ENCODE results near the gene SBF2.
A peak's percentile ranks its signal among the peaks of the same experiment; 100 is the strongest.

SBF2 gene

DNA sequence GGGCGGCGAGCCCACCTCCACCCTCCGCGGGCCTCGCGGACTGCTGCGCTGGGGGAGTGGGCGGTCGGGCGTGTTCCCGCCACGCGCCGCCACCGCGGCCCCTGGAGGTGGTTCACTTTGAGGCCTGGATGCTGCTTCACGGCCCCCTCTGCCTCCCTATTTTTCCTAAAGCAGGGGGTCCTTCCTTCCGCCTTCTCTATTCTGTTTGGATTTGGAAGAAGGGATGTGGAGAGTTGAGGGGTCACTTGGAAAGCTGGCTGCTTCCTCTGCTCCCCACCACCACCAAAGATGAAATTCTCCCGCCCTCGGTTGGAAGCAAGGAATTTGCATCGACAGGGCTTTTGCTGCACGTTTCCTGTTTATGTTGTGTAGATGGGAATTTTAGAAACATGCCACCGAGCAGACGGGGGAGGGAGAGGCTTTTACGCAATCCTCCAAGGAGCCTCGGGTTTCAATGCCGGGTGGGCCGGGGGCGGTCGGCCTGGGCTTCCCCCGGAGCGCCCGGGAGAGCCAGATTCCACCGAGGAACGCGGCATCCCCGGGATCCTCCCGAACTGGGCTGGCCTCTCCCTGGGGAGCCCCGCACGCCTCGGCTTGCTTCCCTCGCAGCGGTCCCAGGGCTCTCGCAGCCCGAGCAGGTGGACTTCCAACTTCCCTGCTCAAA, 403 bp upstream of the SBF2 start:
- peak overlapping the region; percentile 64 for H3K4me3 ChIP-seq (ENCODE audit: low read depth, low read length)
- TF ChIP-seq, protein P1, sequence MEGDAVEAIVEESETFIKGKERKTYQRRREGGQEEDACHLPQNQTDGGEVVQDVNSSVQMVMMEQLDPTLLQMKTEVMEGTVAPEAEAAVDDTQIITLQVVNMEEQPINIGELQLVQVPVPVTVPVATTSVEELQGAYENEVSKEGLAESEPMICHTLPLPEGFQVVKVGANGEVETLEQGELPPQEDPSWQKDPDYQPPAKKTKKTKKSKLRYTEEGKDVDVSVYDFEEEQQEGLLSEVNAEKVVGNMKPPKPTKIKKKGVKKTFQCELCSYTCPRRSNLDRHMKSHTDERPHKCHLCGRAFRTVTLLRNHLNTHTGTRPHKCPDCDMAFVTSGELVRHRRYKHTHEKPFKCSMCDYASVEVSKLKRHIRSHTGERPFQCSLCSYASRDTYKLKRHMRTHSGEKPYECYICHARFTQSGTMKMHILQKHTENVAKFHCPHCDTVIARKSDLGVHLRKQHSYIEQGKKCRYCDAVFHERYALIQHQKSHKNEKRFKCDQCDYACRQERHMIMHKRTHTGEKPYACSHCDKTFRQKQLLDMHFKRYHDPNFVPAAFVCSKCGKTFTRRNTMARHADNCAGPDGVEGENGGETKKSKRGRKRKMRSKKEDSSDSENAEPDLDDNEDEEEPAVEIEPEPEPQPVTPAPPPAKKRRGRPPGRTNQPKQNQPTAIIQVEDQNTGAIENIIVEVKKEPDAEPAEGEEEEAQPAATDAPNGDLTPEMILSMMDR (IDR thresholded peaks at IDR 0.05; ENCODE audit: low read depth, low read length), result no peak

DNA sequence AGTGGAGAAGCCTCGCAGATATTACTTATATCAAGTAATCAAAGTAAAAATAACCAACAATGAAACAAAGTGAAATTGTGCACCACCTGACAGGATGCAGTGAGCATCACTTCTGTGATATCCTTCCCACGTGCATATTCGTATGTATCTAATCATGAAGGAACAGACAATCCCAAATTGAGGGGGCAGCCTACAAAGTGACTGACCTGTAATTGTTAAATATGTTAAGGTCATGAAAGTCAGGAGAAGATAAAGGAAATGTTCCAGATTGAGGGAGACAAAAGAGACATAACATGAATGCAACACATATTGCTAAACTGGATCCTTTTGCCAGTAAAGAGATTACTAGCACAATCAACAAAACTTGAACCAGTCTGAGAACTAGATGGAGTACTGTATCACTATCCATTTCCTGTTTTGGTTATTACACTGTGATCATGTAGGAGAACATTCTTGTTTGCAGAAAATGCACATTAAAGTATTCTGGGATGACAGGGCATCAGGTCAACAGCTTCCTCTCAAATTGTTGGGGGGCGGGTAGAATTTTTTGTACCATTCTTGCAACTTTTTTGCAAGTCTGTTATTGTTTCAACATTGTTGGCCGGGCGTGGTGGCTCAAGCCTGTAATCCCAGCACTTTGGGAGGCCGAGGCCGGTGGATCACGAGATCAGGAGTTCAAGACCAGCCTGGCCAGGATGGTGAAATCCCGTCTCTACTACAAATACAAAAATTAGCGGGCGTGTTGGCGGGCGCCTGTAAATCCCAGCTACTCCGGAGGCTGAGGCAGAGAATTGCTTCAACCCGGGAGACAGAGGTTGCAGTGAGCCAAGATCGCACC, 2.0 kb downstream of the SBF2 start:
- H3K4me3 ChIP-seq (ENCODE audit: low read depth, low read length), result peak overlapping the region; percentile 64; the same call in 1 of the 2 replicates
- TF ChIP-seq, protein P1 (IDR thresholded peaks at IDR 0.05; ENCODE audit: low read depth, low read length), result no peak

DNA sequence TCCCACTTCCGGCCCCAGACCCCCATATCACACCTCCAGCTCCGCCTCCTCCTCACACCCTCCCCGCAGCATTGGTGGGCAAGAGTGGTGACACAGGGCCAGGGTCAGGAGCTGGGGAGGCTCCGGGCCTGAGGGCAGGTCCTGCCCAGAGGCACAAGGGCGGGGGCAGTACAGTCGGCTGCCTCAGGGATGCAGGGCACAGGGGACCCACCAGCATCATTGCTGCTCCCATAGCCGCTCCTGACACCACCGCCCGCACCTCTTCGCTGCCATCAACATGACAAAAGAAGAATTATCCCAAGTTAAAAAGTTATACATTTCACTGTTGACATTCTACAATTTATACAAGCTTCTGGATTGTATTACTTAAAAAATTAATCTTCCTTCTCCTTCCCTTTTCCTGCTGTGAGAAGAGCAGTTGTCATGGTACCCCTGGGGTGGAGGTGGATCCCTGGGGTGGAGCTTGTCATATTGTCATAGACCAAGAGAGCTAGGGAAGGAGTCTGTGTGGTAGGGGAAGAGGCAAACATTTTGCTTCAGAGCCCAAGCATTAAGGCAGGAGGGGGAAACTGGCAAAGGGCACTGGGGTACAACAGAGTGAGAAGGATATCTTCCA, 4.1 kb downstream of the SBF2 start:
- no peak overlapping the region for H3K4me3 ChIP-seq (ENCODE audit: low read depth, low read length)
- TF ChIP-seq, protein P1 (IDR thresholded peaks at IDR 0.05; ENCODE audit: low read depth, low read length), result no peak

DNA sequence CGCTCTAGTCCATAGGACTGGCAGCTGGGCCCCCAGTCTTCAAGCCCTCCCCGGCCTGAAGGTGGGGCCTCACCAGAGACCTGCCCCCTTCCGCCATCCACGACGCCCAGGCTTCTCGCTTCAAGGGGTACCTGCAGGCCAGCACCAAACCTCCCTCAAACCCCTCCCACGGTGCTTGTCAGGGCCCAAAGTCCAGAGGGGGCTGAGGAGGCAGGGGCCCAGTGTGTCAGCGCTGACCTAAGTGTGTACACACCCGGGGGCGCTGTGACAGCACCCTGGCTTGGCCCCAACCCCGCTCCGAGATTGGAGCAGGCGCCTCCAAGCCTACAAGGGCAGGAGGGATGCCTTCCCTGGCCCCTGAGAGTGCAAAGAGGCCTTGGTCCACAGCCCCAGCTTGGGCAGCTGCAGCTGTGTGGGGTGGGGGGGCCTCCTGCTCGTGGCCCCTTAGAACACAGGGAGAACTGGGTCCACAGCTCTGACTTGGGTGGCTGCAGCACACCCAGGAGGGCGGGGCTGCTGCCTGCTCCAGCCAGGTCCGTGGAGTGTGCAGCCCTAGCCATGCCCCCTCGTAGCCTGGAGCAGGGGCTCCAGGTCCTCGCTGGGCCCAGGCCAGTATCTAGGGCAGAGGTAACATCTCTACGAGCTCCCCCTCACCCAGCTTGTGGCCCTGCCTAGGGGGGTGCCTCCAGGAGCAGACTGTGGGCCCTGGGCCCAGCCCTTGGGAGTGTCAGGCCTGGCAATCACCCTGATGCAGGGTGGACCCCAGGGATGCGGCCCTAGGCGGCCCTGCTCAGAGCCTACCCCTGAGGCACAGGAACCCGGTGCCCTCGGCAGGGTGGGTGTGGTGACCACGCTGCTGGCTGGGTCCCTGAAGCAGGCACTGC, 4.9 kb downstream of the SBF2 start:
- TF ChIP-seq, protein P1 (IDR thresholded peaks at IDR 0.05; ENCODE audit: low read depth, low read length), result no peak
- H3K4me3 ChIP-seq (ENCODE audit: low read depth, low read length), result no peak overlapping the region

DNA sequence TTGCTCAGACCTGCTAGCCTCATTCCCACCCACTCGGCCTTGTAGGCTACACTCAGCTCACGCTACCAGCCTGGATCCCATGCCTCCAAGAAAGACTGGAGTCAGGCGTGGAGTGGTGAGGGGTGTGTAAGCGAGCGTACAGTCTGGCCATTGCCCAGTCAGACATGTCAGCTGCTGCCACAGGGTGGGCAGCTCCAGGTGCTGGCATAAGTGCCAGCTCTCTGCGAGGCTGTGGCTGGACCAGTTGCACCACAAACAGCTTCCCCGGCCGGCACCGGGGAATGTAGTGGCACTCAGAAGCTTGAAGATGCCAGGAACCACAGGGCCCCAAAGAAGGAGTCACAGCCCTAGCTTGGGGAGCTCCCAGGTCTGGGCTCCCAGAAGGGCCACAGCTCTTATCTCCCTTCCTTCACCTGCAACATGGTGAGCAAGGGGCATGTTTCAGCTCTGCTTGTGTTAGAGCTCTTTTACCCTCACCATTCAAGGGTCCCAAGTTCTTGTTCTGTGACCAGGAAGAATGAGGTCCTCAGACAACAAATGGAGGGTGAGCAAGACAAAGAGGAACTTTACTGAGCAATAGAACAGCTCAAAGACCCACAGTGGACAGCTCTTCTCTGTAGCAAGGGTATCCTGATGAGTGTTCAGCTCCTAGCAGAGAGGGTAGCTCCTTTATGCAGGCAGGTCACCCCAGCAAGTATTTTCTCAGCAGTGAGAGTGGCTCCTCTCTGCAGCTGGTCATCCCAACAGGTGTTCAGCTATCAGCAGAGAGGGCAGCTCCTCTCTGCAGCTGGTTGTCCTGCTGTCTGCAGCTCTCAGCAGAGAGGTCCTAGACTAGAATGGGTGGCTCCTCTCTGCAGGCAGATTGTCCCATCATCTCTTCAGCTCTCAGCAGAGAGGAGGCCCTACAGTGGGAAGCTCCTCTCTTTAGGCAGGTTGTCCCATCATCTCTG, 6.0 kb downstream of the SBF2 start:
- TF ChIP-seq, protein P1 (IDR thresholded peaks at IDR 0.05; ENCODE audit: low read depth, low read length), result no peak
- no peak overlapping the region for H3K4me3 ChIP-seq (ENCODE audit: low read depth, low read length)

DNA sequence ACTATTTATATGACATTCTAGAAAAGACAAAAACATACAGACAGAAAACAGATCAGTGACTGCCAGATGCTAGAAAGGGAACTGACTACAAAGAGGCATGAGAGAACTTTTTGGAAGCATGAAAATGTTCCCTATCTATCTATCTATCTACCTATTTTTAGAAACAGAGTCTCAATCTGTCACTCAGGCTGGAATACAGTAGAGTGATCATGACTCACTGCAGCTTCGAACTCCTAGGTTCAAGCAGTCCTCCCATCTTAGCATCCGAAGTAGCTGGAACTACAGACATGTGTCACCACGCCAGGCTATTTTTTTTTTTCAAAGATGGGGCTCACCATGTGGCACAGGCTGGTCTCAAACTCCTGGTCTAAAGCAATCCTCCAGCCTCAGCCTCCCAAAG, 6.9 kb downstream of the SBF2 start:
- TF ChIP-seq, protein P1 (IDR thresholded peaks at IDR 0.05; ENCODE audit: low read depth, low read length), result no peak
- H3K4me3 ChIP-seq (ENCODE audit: low read depth, low read length), result no peak overlapping the region

Data from WI38 (cell line).